H1 (cell line): ENCODE data around the gene FAM181A. TPM values are rescaled to one million over a fixed set of nuclear protein-coding genes. Genes with fewer than 3 reads are reported as not detected.

ENCODE experiments used
- CTCF ChIA-PET: fragments of 300-600 bp; sonication (Branson Sonifier 250); formaldehyde crosslinking; loops from one replicate; lab custom pipeline; 2021; ENCODE audit not compliant: partially characterized antibody; lab: Charles Lee
- POLR2A ChIA-PET: fragments of 300-600 bp; sonication (Branson Sonifier 250); formaldehyde crosslinking; loops from one replicate; lab custom pipeline; 2021; ENCODE audit warnings: inconsistent platforms; ENCODE audit not compliant: partially characterized antibody; lab: Charles Lee
- DNase-seq, 2 experiments: peaks; one replicate each; pipeline versions ENCODE4 v3.0.0 to v3.0.0-alpha.2; 2010 to 2022; ENCODE audit warnings: low spot score in 2 of 2, low read depth in 1 of 2, mixed read lengths in 1 of 2
- FAIRE-seq: peaks from 2 replicates; lab custom pipeline; 2011; peaks lifted over from hg19 to GRCh38; lab: Jason Lieb, UNC
- H2AFZ ChIP-seq: 2 replicates; pipeline ENCODE4 v1.8.1; 2012; ENCODE audit warnings: low read length, inconsistent platforms
- H2AK5ac ChIP-seq: 2 replicates; pipeline ENCODE4 v1.6.1; 2013; ENCODE audit warnings: low read depth, low read length
- H2BK120ac ChIP-seq: replicated peaks from 2 replicates; pipeline ENCODE3; 2013; ENCODE audit warnings: low read depth, low read length, inconsistent platforms
- H2BK12ac ChIP-seq: 2 replicates; pipeline ENCODE4 v1.6.1; 2013; ENCODE audit warnings: low read depth, low read length
- H2BK15ac ChIP-seq: 2 replicates; pipeline ENCODE4 v1.6.1; 2013; ENCODE audit warnings: low read length
- H2BK20ac ChIP-seq: 2 replicates; pipeline ENCODE4 v1.6.1; 2013; ENCODE audit warnings: low read length
- H2BK5ac ChIP-seq: 2 replicates; pipeline ENCODE4 v1.6.1; 2013; ENCODE audit warnings: low read depth, low read length
- H3K14ac ChIP-seq: 2 replicates; pipeline ENCODE4 v1.6.1; 2013; ENCODE audit warnings: inconsistent platforms; ENCODE audit not compliant: insufficient read length
- H3K18ac ChIP-seq: 2 replicates; pipeline ENCODE4 v1.6.1; 2013; ENCODE audit warnings: low read length; ENCODE audit errors: extremely low read depth
- H3K23ac ChIP-seq: 2 replicates; pipeline ENCODE4 v1.6.1; 2013; ENCODE audit warnings: inconsistent platforms; ENCODE audit not compliant: insufficient read length
- H3K23me2 ChIP-seq: 2 replicates; pipeline ENCODE4 v1.6.1; 2013; ENCODE audit warnings: low read depth, low read length
- H3K27ac ChIP-seq: 2 replicates; pipeline ENCODE4 v1.6.1; 2011; ENCODE audit warnings: low read depth, low read length, inconsistent platforms
- H3K27me3 ChIP-seq, 4 experiments: replicated peaks in 1 of 4; 1 replicate in 1 of 4; 2 replicates in 3 of 4; pipeline versions ENCODE4 v1.6.1 to v1.8.1; 2011 to 2013; ENCODE audit warnings: low read length in 3 of 4, mild to moderate bottlenecking in 3 of 4, inconsistent platforms in 2 of 4, mixed read lengths in 2 of 4, moderate library complexity in 1 of 4; ENCODE audit not compliant: control insufficient read depth in 3 of 4, insufficient read depth in 3 of 4; ENCODE audit errors: extremely low read depth in 1 of 4
- H3K36me3 ChIP-seq, 4 experiments: 2 replicates each; pipeline versions ENCODE4 v1.6.1 to v1.8.1; 2011 to 2013; ENCODE audit warnings: mild to moderate bottlenecking in 4 of 4, low read length in 3 of 4, moderate library complexity in 2 of 4, control low read depth in 1 of 4, inconsistent platforms in 1 of 4; ENCODE audit not compliant: insufficient read depth in 4 of 4, control insufficient read depth in 2 of 4
- H3K4ac ChIP-seq: replicated peaks from 2 replicates; pipeline ENCODE3; 2013; ENCODE audit warnings: low read length, low read depth, mixed read lengths, inconsistent platforms; ENCODE audit not compliant: insufficient read length
- H3K4me1 ChIP-seq, 4 experiments: replicated peaks in 1 of 4; 1 replicate in 1 of 4; 2 replicates in 3 of 4; pipeline versions ENCODE4 v1.6.1 to v1.8.1; 2011 to 2013; ENCODE audit warnings: low read length in 3 of 4, inconsistent platforms in 2 of 4, mixed read lengths in 1 of 4; ENCODE audit not compliant: insufficient read depth in 4 of 4, control insufficient read depth in 3 of 4
- H3K4me2 ChIP-seq, 2 experiments: 2 replicates each; pipeline versions ENCODE4 v1.6.1 to v1.8.1; 2011 to 2013; ENCODE audit warnings: low read depth in 2 of 2, low read length in 2 of 2, control low read depth in 1 of 2, inconsistent platforms in 1 of 2, mild to moderate bottlenecking in 1 of 2; ENCODE audit not compliant: insufficient read depth in 1 of 2
- H3K4me3 ChIP-seq, 4 experiments: fragments of 200-600, 300-600 bp in 1 of 4; sonication (generic), shearing (Covaris generic), sonication (Bioruptor Twin) in 1 of 4; 2 replicates each; pipeline versions ENCODE4 v1.5.1 to v1.8.1; 2011 to 2016; ENCODE audit warnings: low read length in 4 of 4, low read depth in 3 of 4, control low read depth in 2 of 4, inconsistent platforms in 2 of 4, mild to moderate bottlenecking in 2 of 4, mixed read lengths in 1 of 4, moderate library complexity in 1 of 4; ENCODE audit not compliant: insufficient read depth in 2 of 4; ENCODE audit errors: extremely low read depth in 1 of 4
- H3K56ac ChIP-seq: replicated peaks from 2 replicates; pipeline ENCODE3; 2013; ENCODE audit warnings: low read depth, mild to moderate bottlenecking, mixed read lengths, low read length, inconsistent platforms; ENCODE audit not compliant: insufficient read length
- H3K79me1 ChIP-seq: 2 replicates; pipeline ENCODE4 v1.6.1; 2013; ENCODE audit warnings: low read depth, low read length, control low read depth
- H3K79me2 ChIP-seq, 2 experiments: 2 replicates each; pipeline versions ENCODE4 v1.6.1 to v1.8.1; 2012 to 2013; ENCODE audit warnings: low read length in 2 of 2, mild to moderate bottlenecking in 2 of 2, inconsistent platforms in 1 of 2; ENCODE audit not compliant: insufficient read depth in 2 of 2, control insufficient read depth in 1 of 2
- H3K9ac ChIP-seq, 4 experiments: replicated peaks in 1 of 4; 1 replicate in 1 of 4; 2 replicates in 3 of 4; pipeline versions ENCODE4 v1.6.1 to v1.8.1; 2011 to 2013; ENCODE audit warnings: low read depth in 3 of 4, low read length in 3 of 4, control low read depth in 2 of 4, mild to moderate bottlenecking in 2 of 4, moderate library complexity in 2 of 4, inconsistent platforms in 1 of 4; ENCODE audit errors: extremely low read depth in 1 of 4
- H3K9me3 ChIP-seq, 2 experiments: 2 replicates each; pipeline versions ENCODE4 v1.6.1 to v1.8.1; 2012 to 2013; ENCODE audit warnings: mild to moderate bottlenecking in 2 of 2, moderate library complexity in 2 of 2, control low read depth in 1 of 2, inconsistent platforms in 1 of 2, low read depth in 1 of 2, low read length in 1 of 2, mixed read lengths in 1 of 2; ENCODE audit not compliant: insufficient read depth in 2 of 2
- H4K20me1 ChIP-seq, 2 experiments: replicated peaks in 1 of 2; 2 replicates each; pipeline versions ENCODE3 to v1.8.1; 2011 to 2013; ENCODE audit warnings: inconsistent platforms in 2 of 2, low read length in 2 of 2, mild to moderate bottlenecking in 1 of 2; ENCODE audit not compliant: insufficient read depth in 2 of 2, control insufficient read depth in 1 of 2
- H4K5ac ChIP-seq: 2 replicates; pipeline ENCODE4 v1.6.1; 2013; ENCODE audit warnings: low read length, low read depth, mixed read lengths, inconsistent platforms; ENCODE audit not compliant: insufficient read length
- H4K8ac ChIP-seq: 2 replicates; pipeline ENCODE4 v1.8.0; 2013; ENCODE audit warnings: mild to moderate bottlenecking, moderate library complexity, low read length, inconsistent platforms; ENCODE audit not compliant: insufficient read depth; ENCODE audit errors: extremely low read depth
- H4K91ac ChIP-seq: replicated peaks from 2 replicates; pipeline ENCODE3; 2013; ENCODE audit warnings: low read length, mixed read lengths, inconsistent platforms; ENCODE audit not compliant: insufficient read length
- ASH2L ChIP-seq: fragments of 200-600, 300-600 bp; sonication (generic); IDR thresholded peaks from one replicate; pipeline ENCODE4 v1.7.1; 2017; ENCODE audit warnings: low read length
- NRF1 ChIP-seq: IDR thresholded peaks from 2 replicates; pipeline ENCODE4 v1.6.1; 2011; ENCODE audit warnings: mild to moderate bottlenecking, low read depth, low read length, improper control_type of control experiment
- POLR2AphosphoS5 ChIP-seq: IDR thresholded peaks from 2 replicates; pipeline ENCODE4 v1.6.1; 2011; ENCODE audit warnings: low read depth, low read length
- SAP30 ChIP-seq: fragments of 300-600 bp; sonication (generic); IDR thresholded peaks from 2 replicates; pipeline ENCODE4 v1.7.1; 2012; ENCODE audit warnings: low read length, moderate library complexity, mild to moderate bottlenecking, inconsistent platforms; ENCODE audit not compliant: insufficient read depth, insufficient replicate concordance
- WGBS, 2 experiments: shearing (Covaris generic) in 1 of 2; methylation state at CpG; one replicate each; pipeline versions ENCODE4 v1.1.6 to v1.1.7; 2013 to 2015; ENCODE audit warnings: low lambda C conversion rate in 2 of 2, mixed read lengths in 2 of 2, inconsistent platforms in 1 of 2, low coverage in 1 of 2, missing lambda C conversion rate in 1 of 2; ENCODE audit not compliant: insufficient replicate concordance in 2 of 2, insufficient coverage in 1 of 2, insufficient read length in 1 of 2; ENCODE audit errors: extremely low coverage in 1 of 2, missing lambda C conversion rate in 1 of 2; 5-methylcytosine and 5-hydroxymethylcytosine counted together
- polyA plus RNA-seq, 7 experiments: library from polyadenylated mRNA; depleted of rRNA in 3 of 7; stranded (reverse) in 5 of 7; unstranded in 2 of 7; fragments of >200 nt in 5 of 7; fragments of 200-250 nt in 2 of 7; gene quantifications; 1 replicate in 5 of 7; 2 replicates in 1 of 7; 4 replicates in 1 of 7; pipeline versions ENCODE4 v1.2.1 to v1.2.3, GENCODE V29; 2011 to 2013; ENCODE audit warnings: missing spikeins in 2 of 7, mixed read lengths in 2 of 7
- total RNA-seq: library from RNA; stranded (reverse); fragmentation: NEBNext Ultra II Directional; extraction: Animal tissue kit (Norgen Biotek cat#: 25700); gene quantifications from 2 replicates; pipeline ENCODE4 v1.2.1, GENCODE V29; 2021
- TF ChIP-seq, protein P1 (sequence below): IDR thresholded peaks from 2 replicates; pipeline ENCODE4 v1.6.1; 2012; ENCODE audit warnings: low read length, inconsistent platforms

The FAM181A gene
- total and polyA plus RNA-seq, 2 of the 8 experiments (the other 6 are each of a cell fraction or from before 2014, with no cell fraction given), result not detected

DNA sequence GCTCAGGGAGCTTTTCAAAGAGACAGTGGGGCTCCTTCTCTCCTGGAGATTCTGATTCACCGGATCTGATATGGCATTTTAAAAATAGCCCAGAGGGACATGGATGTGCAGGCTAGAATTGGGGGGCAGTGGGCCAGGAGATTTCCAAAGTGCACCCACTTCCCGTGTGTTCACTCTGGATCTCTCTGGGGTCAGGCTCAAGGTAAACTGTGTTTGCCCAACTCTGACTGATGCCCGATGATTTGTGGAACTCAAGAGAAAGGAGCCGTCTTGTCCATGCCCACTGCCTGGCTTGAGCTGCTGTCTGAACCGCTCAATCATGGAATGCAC lies 17.9 kb downstream of the FAM181A start:
- H3K4ac ChIP-seq, result no peak overlapping the region
- no peak for TF ChIP-seq SAP30
- no peak for TF ChIP-seq POLR2AphosphoS5
- TF ChIP-seq, protein P1, sequence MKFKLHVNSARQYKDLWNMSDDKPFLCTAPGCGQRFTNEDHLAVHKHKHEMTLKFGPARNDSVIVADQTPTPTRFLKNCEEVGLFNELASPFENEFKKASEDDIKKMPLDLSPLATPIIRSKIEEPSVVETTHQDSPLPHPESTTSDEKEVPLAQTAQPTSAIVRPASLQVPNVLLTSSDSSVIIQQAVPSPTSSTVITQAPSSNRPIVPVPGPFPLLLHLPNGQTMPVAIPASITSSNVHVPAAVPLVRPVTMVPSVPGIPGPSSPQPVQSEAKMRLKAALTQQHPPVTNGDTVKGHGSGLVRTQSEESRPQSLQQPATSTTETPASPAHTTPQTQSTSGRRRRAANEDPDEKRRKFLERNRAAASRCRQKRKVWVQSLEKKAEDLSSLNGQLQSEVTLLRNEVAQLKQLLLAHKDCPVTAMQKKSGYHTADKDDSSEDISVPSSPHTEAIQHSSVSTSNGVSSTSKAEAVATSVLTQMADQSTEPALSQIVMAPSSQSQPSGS, result no peak
- no peak for TF ChIP-seq NRF1
- no peak for TF ChIP-seq ASH2L
- no peak overlapping the region for H2BK5ac ChIP-seq
- H2AFZ ChIP-seq, result no peak overlapping the region
- ChIA-PET POLR2A (interaction anchor here (1.9 kb wide), 1 partner anchor 30 kb away, joined by 4 read pairs; no protein-coding TSS in a partner anchor), CTCF (interaction anchor here (1.9 to 20.5 kb wide), 6 partner anchors 9 to 55 kb away, joined by 4 to 484 read pairs (median 22); partner anchors contain the start of gene CCDC197)
- H3K4me2 ChIP-seq, result no peak overlapping the region
- no peak overlapping the region for H2BK120ac ChIP-seq
- no peaks in the 10 kb centered on the region for H3K9me3 ChIP-seq
- no peak overlapping the region for H2BK20ac ChIP-seq
- no peak overlapping the region for H3K9ac ChIP-seq
- H4K5ac ChIP-seq, result no peak overlapping the region
- no peak overlapping the region for H2BK15ac ChIP-seq
- no peaks in the 10 kb centered on the region; a peak in 1 of 8 replicates for H3K36me3 ChIP-seq
- peaks cover 0 to 5% (median 2%) of the 10 kb centered on the region in 4 experiments; a peak in 2 of 7 replicates for H3K27me3 ChIP-seq
- 95% methylated on average over 5 of the region's 5 CpGs; no CpG with 5 or more reads in 1 of the 2 experiments for WGBS, 2 experiments
- H4K91ac ChIP-seq, result no peak overlapping the region
- no peaks in the 10 kb centered on the region for H3K79me2 ChIP-seq
- H3K79me1 ChIP-seq, result no peaks in the 10 kb centered on the region
- no peak overlapping the region for H3K18ac ChIP-seq
- no peak for DNase-seq
- H2AK5ac ChIP-seq, result no peak overlapping the region
- no peak overlapping the region for H3K27ac ChIP-seq
- H4K8ac ChIP-seq, result no peak overlapping the region
- H3K4me3 ChIP-seq, result no peak overlapping the region
- H3K23ac ChIP-seq, result no peak overlapping the region
- H3K4me1 ChIP-seq, result peaks cover 0 to 9% (median 4%) of the 10 kb centered on the region in 4 experiments; a peak in 3 of 7 replicates
- H2BK12ac ChIP-seq, result no peak overlapping the region
- H4K20me1 ChIP-seq, result no peaks in the 10 kb centered on the region
- no peak overlapping the region for H3K56ac ChIP-seq
- H3K23me2 ChIP-seq, result no peaks in the 10 kb centered on the region
- H3K14ac ChIP-seq, result no peak overlapping the region
- no peak for FAIRE-seq
